Hepatocyte (in vitro differentiated cells): ENCODE measurements around the gene RIN2. TPM values are rescaled to one million over a fixed set of nuclear protein-coding genes. Genes with fewer than 3 reads are reported as not detected.
A peak's percentile ranks its signal among the peaks of the same experiment; 100 is the strongest.

ENCODE experiments used
- DNase-seq: peaks from one replicate; pipeline ENCODE4 v3.0.0-alpha.2; 2016; ENCODE audit warnings: low spot score
- H2AFZ ChIP-seq: fragments of 200-600 bp; sonication (generic); 2 replicates; pipeline ENCODE4 v1.6.0; 2016; ENCODE audit warnings: antibody characterized with exemption, mild to moderate bottlenecking
- H3K27ac ChIP-seq: fragments of 200-600 bp; sonication (generic); 2 replicates; pipeline ENCODE4 v1.5.1; 2016; ENCODE audit warnings: mild to moderate bottlenecking
- H3K27me3 ChIP-seq: fragments of 200-600 bp; sonication (generic); 2 replicates; pipeline ENCODE4 v1.6.1; 2016
- H3K36me3 ChIP-seq: fragments of 200-600 bp; sonication (generic); replicated peaks from 2 replicates; pipeline ENCODE4 v1.5.1; 2016; ENCODE audit warnings: low read depth; ENCODE audit not compliant: insufficient read depth
- H3K4me1 ChIP-seq: fragments of 200-600 bp; sonication (generic); 2 replicates; pipeline ENCODE4 v1.5.1; 2016; ENCODE audit warnings: mild to moderate bottlenecking, moderate library complexity; ENCODE audit not compliant: insufficient read depth
- H3K4me2 ChIP-seq: fragments of 200-600 bp; sonication (generic); 2 replicates; pipeline ENCODE4 v1.6.0; 2016
- H3K4me3 ChIP-seq: fragments of 200-600 bp; sonication (generic); 2 replicates; pipeline ENCODE4 v1.5.1; 2016; ENCODE audit warnings: mild to moderate bottlenecking
- H3K79me2 ChIP-seq: fragments of 200-600 bp; sonication (generic); 2 replicates; pipeline ENCODE4 v1.6.0; 2017; ENCODE audit warnings: mild to moderate bottlenecking
- H3K9me2 ChIP-seq: fragments of 200-600 bp; sonication (generic); replicated peaks from 2 replicates; pipeline ENCODE4 v1.6.0; 2017; ENCODE audit warnings: mild to moderate bottlenecking; ENCODE audit not compliant: insufficient read depth
- H3K9me3 ChIP-seq: fragments of 200-600 bp; sonication (generic); 2 replicates; pipeline ENCODE4 v1.5.1; 2016; ENCODE audit warnings: low read depth, mild to moderate bottlenecking
- H4K20me1 ChIP-seq: fragments of 200-600 bp; sonication (generic); 2 replicates; pipeline ENCODE4 v1.6.0; 2016; ENCODE audit warnings: mild to moderate bottlenecking; ENCODE audit not compliant: insufficient read depth, poor library complexity, severe bottlenecking
- EZH2 ChIP-seq: fragments of 200-600 bp; sonication (generic); IDR thresholded peaks from 2 replicates; pipeline ENCODE4 v1.6.1; 2016; ENCODE audit warnings: antibody characterized with exemption, mild to moderate bottlenecking, borderline replicate concordance
- EZH2phosphoT487 ChIP-seq: fragments of 200-600 bp; sonication (generic); IDR thresholded peaks from one replicate; pipeline ENCODE4 v1.6.1; 2018; ENCODE audit warnings: antibody characterized with exemption, mild to moderate bottlenecking, low read depth, moderate library complexity; ENCODE audit not compliant: unreplicated experiment, severe bottlenecking
- WGBS: methylation state at CpG from one replicate; pipeline ENCODE4 v1.1.6; 2016; ENCODE audit warnings: low lambda C conversion rate; ENCODE audit errors: missing lambda C conversion rate; 5-methylcytosine and 5-hydroxymethylcytosine counted together
- polyA plus RNA-seq: library from polyadenylated mRNA; unstranded; fragments of >200 nt; fragmentation: Nextera tagmentation; extraction: Ambion mirVana; gene quantifications from 2 replicates; pipeline ENCODE4 v1.2.1, GENCODE V29; 2016
- total RNA-seq: library from RNA; depleted of rRNA; stranded (reverse); fragments of >200 nt; gene quantifications from 2 replicates; pipeline ENCODE4 v1.2.3, GENCODE V29; 2014
- TF ChIP-seq, protein P1 (sequence below): fragments of 200-600 bp; sonication (generic); IDR thresholded peaks from 2 replicates; pipeline ENCODE4 v1.5.1; 2016; ENCODE audit warnings: antibody characterized with exemption, mild to moderate bottlenecking; ENCODE audit not compliant: poor library complexity

The RIN2 gene
- total and polyA plus RNA-seq, 2 experiments from 2014 or later: 24.5 to 39.0 TPM

DNA sequence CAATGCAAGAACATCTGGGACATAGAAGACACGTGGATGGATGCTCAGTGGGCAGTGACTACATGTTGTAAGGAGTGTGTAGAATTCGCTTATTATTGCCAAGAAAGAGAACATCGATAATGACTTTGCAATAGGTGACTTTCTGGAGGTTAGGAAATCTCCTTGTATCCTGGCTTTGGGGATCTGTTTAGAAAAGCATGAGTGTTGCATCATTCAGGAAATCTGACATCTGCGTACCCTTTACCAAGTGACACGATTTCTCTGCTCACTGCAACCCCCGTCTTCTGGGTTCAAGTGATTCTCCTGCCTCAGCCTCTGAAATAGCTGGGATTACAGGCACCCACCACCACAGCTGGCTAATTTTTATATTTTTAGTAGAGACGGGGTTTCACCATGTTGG lies 23.2 kb downstream of the RIN2 start:
- Histone ChIP-seq H3K4me3 (no peak overlapping the region), H3K9me2 (no peaks in the 10 kb centered on the region), H2AFZ (no peak overlapping the region), H3K27me3 (no peaks in the 10 kb centered on the region), H3K4me2 (no peak overlapping the region), H4K20me1 (no peaks in the 10 kb centered on the region), H3K9me3 (no peaks in the 10 kb centered on the region), H3K4me1 (peaks cover 40% of the 10 kb centered on the region), H3K36me3 (no peaks in the 10 kb centered on the region), H3K27ac (no peak overlapping the region), H3K79me2 (peaks cover 22% of the 10 kb centered on the region)
- DNase-seq: no peak
- 93% methylated on average over 7 of the region's 7 CpGs for WGBS
- TF ChIP-seq, protein P1, sequence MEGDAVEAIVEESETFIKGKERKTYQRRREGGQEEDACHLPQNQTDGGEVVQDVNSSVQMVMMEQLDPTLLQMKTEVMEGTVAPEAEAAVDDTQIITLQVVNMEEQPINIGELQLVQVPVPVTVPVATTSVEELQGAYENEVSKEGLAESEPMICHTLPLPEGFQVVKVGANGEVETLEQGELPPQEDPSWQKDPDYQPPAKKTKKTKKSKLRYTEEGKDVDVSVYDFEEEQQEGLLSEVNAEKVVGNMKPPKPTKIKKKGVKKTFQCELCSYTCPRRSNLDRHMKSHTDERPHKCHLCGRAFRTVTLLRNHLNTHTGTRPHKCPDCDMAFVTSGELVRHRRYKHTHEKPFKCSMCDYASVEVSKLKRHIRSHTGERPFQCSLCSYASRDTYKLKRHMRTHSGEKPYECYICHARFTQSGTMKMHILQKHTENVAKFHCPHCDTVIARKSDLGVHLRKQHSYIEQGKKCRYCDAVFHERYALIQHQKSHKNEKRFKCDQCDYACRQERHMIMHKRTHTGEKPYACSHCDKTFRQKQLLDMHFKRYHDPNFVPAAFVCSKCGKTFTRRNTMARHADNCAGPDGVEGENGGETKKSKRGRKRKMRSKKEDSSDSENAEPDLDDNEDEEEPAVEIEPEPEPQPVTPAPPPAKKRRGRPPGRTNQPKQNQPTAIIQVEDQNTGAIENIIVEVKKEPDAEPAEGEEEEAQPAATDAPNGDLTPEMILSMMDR: no peak
- TF ChIP-seq EZH2 (no peak), EZH2phosphoT487 (no peak)

GRCh38 chr20:19782669-19783068 lies 24.6 kb downstream of the RIN2 start:
- Histone ChIP-seq H4K20me1 (no peaks in the 10 kb centered on the region), H3K9me2 (no peaks in the 10 kb centered on the region), H3K4me3 (no peak overlapping the region), H3K9me3 (no peaks in the 10 kb centered on the region), H3K4me2 (no peak overlapping the region), H3K36me3 (no peaks in the 10 kb centered on the region), H3K27me3 (no peaks in the 10 kb centered on the region), H2AFZ (no peak overlapping the region), H3K27ac (no peak overlapping the region), H3K4me1 (peaks cover 32% of the 10 kb centered on the region), H3K79me2 (peaks cover 17% of the 10 kb centered on the region)
- TF ChIP-seq, protein P1: no peak
- no peak for TF ChIP-seq EZH2phosphoT487
- no peak for TF ChIP-seq EZH2
- no peak for DNase-seq
- 96% methylated on average over 3 of the region's 3 CpGs for WGBS

- H2AFZ ChIP-seq: no peak overlapping the region
- H3K9me3 ChIP-seq: no peaks in the 10 kb centered on the region
- no peaks in the 10 kb centered on the region for H3K9me2 ChIP-seq
- peaks cover 10% of the 10 kb centered on the region for H3K79me2 ChIP-seq
- no peak overlapping the region for H3K4me3 ChIP-seq
- H4K20me1 ChIP-seq: no peaks in the 10 kb centered on the region
- 70% methylated on average over 7 of the region's 7 CpGs for WGBS
- peaks cover 29% of the 10 kb centered on the region for H3K4me1 ChIP-seq
- H3K27me3 ChIP-seq: no peaks in the 10 kb centered on the region
- no peak overlapping the region for H3K4me2 ChIP-seq
- H3K36me3 ChIP-seq: no peaks in the 10 kb centered on the region
- no peak for DNase-seq
- peak overlapping the region; percentile 75 for H3K27ac ChIP-seq
- TF ChIP-seq EZH2phosphoT487 (no peak), EZH2 (no peak)
- TF ChIP-seq, protein P1: no peak
Measured at GRCh38 chr20:19783966-19784401, 25.9 kb downstream of the RIN2 start.
